ENCODE data around the gene DYNC2H1.
A peak's percentile ranks its signal among the peaks of the same experiment; 100 is the strongest.
"Not testable (repeated sequence)": the region's sequence is repeated elsewhere in the genome, so short reads cannot be mapped to it uniquely, and the experiment has no call there.

Gene DYNC2H1

GRCh38 chr11:103294516-103294915 lies 185.3 kb downstream of the DYNC2H1 start:
- DNase-seq: no peak

- no peak for DNase-seq
Measured at GRCh38 chr11:103295704-103296103, 186.5 kb downstream of the DYNC2H1 start.

- DNase-seq: no peak
Measured at GRCh38 chr11:103297900-103298299, 188.7 kb downstream of the DYNC2H1 start.

DNA sequence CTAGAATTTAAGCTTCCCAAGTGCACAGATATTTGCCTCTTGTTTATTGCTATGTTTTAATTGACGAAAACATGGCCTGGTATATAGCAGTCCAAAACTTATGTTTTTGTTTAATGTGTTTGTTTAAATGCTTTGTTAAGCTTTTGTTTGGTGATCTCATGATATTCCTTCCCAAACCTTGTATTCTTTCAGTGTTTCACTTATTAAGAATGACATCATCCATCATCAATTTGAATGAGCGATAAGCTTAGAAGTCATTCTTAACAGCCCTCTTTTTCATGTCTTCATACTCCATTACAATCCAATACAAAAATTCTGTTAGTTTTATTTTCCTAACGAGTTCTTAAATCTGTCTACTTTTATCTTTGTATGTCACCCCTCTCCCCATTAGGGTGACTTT lies 206.0 kb downstream of the DYNC2H1 start:
- no peak for DNase-seq

- no peak for DNase-seq
Measured at GRCh38 chr11:103317118-103317517, 207.9 kb downstream of the DYNC2H1 start.

DNA sequence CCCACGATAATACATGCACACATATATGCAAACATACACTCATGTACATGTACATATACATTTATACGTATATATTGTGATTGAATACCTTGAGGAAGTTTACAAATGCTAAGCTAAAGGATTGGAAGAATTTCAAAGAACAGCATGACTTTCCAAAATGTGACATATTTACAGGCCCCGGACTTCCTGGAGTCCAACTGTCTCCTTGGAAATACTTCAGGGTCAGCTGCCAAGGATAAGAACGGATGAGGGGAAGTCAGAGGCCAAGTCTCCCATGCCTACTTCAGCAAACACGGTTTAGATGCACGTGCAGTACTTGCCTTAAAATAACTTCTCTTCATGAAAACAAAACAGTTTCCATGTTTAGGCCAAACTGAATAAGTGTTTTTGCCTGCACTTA lies 213.6 kb downstream of the DYNC2H1 start:
- DNase-seq: no peak

DNA sequence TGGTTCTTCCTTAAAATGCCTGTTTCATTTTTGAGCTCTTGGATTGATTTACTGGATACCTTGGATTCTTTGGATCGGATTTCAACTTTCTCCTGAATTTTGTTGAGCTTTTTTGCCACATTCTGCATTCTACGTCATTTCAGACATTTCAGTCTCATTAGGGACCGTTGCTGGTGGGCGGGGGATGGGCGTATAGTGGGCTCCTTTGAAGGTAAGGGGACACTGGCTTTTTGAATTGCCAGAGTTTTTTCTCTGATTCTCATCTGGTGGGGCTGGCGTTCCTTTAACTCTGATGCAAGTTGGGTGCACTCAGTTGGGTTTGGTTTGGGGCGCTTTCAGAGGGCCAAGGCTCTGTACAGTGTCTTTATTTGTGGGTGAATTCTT lies 216.5 kb downstream of the DYNC2H1 start:
- no peak for DNase-seq

GRCh38 chr11:103326070-103326794 lies 217.0 kb downstream of the DYNC2H1 start:
- DNase-seq: peak; percentile 88

DNA sequence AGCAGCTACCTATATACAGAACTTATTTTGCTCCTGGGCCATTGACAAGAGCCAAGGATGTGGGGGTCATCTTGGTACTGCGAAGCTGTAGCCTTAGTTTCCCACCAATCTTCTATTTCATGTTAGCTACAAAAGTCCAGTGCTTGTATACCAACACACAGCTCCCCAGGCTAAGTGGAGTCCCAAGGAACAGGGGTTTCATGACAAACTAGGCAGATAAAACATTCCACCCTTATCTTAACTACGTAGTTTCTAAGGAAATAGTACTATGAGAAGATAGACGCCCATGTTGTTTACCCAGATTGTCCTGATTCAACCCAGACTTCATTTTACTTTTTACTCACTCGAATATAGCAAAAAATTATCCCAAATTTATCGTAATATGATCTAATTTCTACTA lies 218.5 kb downstream of the DYNC2H1 start:
- no peak for DNase-seq

- no peak for DNase-seq
Measured at GRCh38 chr11:103332409-103332808, 223.2 kb downstream of the DYNC2H1 start.

- DNase-seq: peak; percentile 20
Measured at GRCh38 chr11:103338621-103339484, 229.6 kb downstream of the DYNC2H1 start.

DNA sequence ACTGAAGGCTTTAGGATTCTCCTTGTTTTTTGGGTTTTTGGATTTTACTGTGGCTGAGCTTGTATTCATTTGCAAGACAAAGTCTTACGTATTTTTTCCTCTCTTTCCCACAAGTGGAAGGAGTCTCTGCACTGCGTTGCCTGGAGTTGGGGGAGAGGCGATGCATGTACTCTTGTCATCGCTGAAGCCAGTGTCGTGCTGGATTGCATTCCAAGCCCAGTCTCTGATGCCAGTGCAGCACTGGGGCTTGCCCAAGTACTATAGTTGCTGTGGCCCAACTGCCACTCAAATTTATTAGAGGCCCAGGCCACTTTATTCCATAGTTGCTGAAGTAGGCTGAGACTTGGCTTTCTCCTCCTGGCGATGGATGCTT lies 230.2 kb downstream of the DYNC2H1 start:
- no peak for DNase-seq

DNA sequence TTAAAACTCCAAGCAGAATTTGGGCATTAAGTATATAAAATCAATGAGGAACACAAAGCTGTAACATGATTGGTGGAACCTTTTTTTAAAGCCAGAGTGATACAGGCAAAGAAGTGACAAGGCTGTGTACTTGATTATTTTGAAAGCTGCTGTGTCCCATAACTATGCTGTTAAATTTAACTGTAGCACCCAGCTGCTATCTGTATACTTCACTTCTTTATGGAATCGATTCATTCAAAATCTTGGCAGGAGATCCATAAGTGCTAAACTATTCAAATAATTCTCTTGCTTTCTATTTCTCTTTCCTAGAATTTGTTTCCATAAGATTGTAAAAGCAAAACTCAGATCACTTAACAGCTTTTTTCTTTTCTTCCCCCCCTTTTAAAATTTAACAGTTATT lies 231.7 kb downstream of the DYNC2H1 start:
- no peak for DNase-seq

DNA sequence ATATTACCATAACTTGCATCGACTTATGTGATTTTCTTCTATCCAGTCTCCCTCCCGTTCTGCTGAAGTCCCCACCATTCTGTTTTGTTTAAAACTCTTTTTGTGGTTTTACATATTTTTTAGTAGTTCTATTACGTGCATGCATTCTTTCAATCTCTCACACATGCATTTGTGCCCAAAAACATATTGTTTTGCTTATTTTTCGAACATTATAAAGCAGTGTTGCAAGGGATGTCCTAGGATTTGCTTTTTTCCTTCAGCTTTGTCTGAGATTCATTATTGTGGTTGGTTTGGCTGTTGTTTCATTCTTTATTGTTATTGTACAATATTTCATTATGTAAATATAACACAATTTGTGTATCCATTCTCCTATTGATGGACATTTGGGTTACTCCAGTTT lies 235.7 kb downstream of the DYNC2H1 start:
- DNase-seq: no peak

DNA sequence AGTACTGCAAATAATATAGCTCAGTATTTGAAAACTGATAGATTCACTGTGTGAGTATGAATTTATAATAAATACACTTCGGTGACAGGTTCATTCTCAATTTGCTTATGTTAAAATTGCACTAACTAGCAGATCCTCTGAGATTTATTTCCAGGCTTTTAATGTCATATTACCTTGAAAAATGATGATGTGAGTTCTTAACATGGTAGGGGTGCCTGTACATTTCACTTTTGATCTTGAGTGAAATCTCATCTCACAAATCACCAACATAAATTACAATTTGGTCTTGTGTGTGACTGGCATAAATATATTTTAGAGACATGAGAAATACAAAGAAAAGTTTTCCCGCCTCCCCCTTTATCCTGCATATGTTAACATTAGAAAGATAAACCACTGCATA lies 240.4 kb downstream of the DYNC2H1 start:
- no peak for DNase-seq

- DNase-seq: no peak
Measured at GRCh38 chr11:103354656-103355055, 245.4 kb downstream of the DYNC2H1 start.

DNA sequence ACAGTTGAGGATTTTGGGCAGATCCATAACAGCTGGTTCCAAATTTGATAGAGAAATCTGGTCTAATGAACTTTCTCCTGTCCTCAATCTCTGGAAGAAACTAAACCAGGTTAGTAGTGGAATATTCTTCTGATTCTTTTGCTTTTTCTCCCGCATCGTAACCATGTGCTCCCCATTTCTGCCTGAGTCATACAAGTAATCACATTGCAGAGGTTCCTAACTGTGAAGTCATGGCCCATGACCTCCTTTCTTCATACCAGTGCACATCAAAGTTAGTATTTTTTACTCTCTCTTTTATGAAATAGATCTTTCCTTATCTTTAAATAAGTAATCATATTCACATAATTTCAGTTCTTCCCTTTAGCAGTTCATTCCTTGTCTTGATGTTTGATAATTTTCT lies 249.0 kb downstream of the DYNC2H1 start:
- no peak for DNase-seq

- DNase-seq: no peak
Measured at GRCh38 chr11:103359216-103359615, 250.0 kb downstream of the DYNC2H1 start.

GRCh38 chr11:103364687-103365086 lies 255.5 kb downstream of the DYNC2H1 start:
- DNase-seq: no peak

- DNase-seq: no peak
Measured at GRCh38 chr11:103367650-103368049, 258.4 kb downstream of the DYNC2H1 start.

- no peak for DNase-seq
Measured at GRCh38 chr11:103368145-103368544, 258.9 kb downstream of the DYNC2H1 start.

DNA sequence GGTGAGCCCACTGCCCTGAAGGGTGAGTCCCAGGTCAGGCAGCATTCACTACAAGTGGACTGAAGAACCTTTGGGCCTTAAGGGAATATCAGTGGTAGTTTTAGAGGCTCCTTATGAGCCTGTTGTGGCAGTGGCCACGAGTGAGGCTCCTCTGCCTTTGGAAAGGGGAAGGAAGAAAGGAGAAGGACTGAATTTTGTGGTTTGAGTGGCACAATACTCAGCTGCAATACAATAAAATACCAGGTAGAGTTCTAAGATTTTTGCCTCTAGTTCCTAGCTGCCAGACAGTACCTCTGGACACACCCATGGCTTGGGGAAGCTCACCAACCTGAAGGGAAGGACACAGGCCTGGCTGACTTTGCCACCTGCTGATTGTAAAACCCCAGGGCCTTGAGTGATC lies 260.9 kb downstream of the DYNC2H1 start:
- peak; percentile 2 for DNase-seq

GRCh38 chr11:103372906-103373305 lies 263.7 kb downstream of the DYNC2H1 start:
- DNase-seq: no peak

GRCh38 chr11:103374227-103374626 lies 265.0 kb downstream of the DYNC2H1 start:
- not testable (repeated sequence) for DNase-seq
